AG04449 (cell line): ENCODE results near the gene GRID1.

ENCODE experiments used
- CTCF ChIA-PET: fragments of 350-600 bp; formaldehyde crosslinking; extraction: SDS; loops from one replicate; lab custom pipeline; 2021; ENCODE audit warnings: antibody characterized with exemption; lab: Yijun Ruan, JAX
- POLR2A ChIA-PET: fragments of 400-600, 350-600 bp; formaldehyde crosslinking; extraction: SDS; loops from one replicate; lab custom pipeline; 2020; ENCODE audit warnings: antibody characterized with exemption, inconsistent platforms; lab: Yijun Ruan, JAX
- DNase-seq: peaks from one replicate; pipeline ENCODE4 v3.0.0-alpha.2; 2010; ENCODE audit warnings: low read depth, low spot score
- H3K4me3 ChIP-seq: 2 replicates; pipeline ENCODE4 v1.5.1; 2011; ENCODE audit warnings: low read depth, mild to moderate bottlenecking, control low read depth, low read length
- TF ChIP-seq, protein P1 (sequence below): IDR thresholded peaks from one replicate; pipeline ENCODE4 v1.5.1; 2011; ENCODE audit warnings: mild to moderate bottlenecking, moderate library complexity, low read length, control low read depth, inconsistent platforms; ENCODE audit not compliant: insufficient read depth; ENCODE audit errors: missing control alignments

GRID1 gene

DNA sequence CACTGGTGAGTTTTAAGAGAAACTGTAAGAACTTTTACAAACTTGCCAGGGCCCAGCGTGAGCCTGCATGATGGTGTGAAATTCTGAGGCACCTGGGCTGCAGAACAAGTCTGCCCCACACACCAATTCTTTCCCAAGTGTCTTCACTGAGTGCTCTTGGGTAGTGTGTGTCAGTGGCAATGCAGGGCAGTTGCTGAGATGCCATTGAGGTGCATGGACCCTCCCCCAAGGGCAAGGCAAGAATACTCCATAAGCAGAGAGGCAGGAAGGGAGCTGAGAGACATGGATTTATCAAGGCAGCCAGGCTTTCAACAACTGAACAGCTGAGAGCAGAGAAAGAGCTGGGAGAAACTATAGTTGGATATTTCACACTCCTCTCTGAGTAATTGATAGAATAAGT is 801.2 kb downstream of the GRID1 start:
- TF ChIP-seq, protein P1, sequence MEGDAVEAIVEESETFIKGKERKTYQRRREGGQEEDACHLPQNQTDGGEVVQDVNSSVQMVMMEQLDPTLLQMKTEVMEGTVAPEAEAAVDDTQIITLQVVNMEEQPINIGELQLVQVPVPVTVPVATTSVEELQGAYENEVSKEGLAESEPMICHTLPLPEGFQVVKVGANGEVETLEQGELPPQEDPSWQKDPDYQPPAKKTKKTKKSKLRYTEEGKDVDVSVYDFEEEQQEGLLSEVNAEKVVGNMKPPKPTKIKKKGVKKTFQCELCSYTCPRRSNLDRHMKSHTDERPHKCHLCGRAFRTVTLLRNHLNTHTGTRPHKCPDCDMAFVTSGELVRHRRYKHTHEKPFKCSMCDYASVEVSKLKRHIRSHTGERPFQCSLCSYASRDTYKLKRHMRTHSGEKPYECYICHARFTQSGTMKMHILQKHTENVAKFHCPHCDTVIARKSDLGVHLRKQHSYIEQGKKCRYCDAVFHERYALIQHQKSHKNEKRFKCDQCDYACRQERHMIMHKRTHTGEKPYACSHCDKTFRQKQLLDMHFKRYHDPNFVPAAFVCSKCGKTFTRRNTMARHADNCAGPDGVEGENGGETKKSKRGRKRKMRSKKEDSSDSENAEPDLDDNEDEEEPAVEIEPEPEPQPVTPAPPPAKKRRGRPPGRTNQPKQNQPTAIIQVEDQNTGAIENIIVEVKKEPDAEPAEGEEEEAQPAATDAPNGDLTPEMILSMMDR: no peak
- ChIA-PET CTCF (no interaction called here), POLR2A (no interaction called here)
- no peak for DNase-seq
- H3K4me3 ChIP-seq: no peak overlapping the region

DNA sequence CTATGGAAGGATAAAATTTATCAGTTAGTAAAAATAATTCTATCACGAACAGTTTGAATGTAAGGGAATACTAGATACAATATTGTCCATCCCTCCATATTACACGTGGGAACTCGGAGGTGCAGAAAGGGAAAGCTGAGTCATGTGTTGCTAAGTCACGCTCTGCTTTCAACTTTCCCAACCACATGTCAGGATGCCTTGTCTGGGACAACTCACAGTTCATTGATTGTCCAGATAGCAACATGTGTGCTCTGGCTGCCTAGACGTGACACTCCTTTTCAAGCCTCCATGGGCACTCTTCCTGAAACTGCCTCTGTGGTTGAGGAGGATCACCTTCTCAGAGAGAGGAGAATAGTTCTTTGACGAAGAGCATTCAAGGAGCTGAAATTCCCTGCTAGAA is 808.1 kb downstream of the GRID1 start:
- DNase-seq: no peak
- TF ChIP-seq, protein P1: no peak
- POLR2A ChIA-PET: no interaction called here
- no peak overlapping the region for H3K4me3 ChIP-seq
- CTCF ChIA-PET: no interaction called here

DNA sequence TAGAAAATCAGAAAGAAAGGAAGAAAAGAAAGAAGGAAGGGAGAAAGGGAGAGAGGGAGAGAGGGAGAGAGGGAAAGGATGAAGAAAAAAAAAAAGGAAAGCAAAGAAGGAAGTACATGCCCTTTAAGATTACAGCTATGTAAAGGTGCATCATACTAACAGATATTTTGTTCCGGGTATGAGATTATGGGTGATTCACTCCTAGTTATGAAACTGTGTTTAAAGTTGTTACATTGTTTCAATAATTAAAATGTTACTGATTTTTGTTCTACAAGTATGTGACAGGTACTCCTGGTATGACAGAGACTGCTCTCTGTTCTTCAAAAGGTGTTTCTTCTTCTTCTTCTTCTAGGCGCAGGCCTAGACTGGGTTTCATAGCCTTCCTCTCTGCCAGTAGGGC is 808.9 kb downstream of the GRID1 start:
- POLR2A ChIA-PET: no interaction called here
- TF ChIP-seq, protein P1: no peak
- CTCF ChIA-PET: interaction anchor here (0.6 kb wide), 1 partner anchor 12 kb away, joined by 3 read pairs; no protein-coding TSS in a partner anchor
- H3K4me3 ChIP-seq: no peak overlapping the region
- no peak for DNase-seq

DNA sequence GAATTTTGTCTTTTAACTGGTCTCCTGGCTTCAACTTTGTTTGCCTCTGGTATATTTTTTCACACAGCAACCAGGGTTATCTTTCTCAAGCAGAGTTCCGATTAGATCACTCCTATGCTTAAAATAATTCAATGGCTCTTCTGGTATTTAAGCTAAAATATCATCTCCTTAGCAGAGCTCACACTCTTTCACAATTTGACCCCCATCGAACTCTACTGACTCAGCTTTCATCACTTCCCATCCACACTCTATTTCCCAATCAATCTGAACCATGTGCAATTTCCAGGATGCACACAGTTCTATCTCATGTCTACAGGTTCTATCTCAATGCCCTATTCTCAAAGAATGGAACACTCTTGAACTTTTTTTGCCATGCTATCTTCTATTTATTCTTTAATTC is 809.5 kb downstream of the GRID1 start:
- CTCF ChIA-PET: no interaction called here
- TF ChIP-seq, protein P1: no peak
- POLR2A ChIA-PET: no interaction called here
- H3K4me3 ChIP-seq: no peak overlapping the region
- no peak for DNase-seq
